T47D (cell line): Measurements from ENCODE around the gene NHEJ1.

Experiments used
- DNase-seq, 2 experiments: peaks; one replicate each; pipeline versions ENCODE4 v3.0.0 to v3.0.0-alpha.2; 2011 to 2012; ENCODE audit warnings: low read depth in 1 of 2, low spot score in 1 of 2
- JUND ChIP-seq: IDR thresholded peaks from 2 replicates; pipeline ENCODE4 v1.6.1; 2012; ENCODE audit warnings: low read depth
- in situ Hi-C: cut with HindIII; loops from 2 replicates; pipeline ENCODE4 v1.10.0; 2016; ENCODE audit warnings: low sequenced_read_pairs, low pct_unique_long_range_greater_than_20kb

Gene NHEJ1

DNA sequence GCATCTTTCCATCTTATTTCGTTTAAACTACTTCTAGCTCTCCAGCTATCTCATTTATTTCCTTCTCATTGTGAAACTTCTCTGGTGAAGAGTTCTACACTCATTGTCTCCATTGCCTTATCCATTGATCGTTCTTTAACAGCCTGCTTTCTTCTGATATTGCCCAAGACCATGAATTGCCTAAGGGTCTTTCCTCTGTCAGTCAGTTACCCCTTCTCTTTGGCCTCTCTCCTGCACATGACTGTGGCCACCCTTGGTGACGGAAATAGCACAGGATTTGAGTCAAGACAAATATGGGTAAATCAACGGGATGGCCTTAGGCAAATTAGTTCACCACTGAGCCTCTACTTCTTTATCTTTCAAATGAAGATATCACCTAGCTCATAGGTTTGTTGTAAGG is 26.6 kb downstream of the NHEJ1 start:
- in situ Hi-C loops = no loop called here
- TF ChIP-seq JUND = no peak
- DNase-seq = no peak

DNA sequence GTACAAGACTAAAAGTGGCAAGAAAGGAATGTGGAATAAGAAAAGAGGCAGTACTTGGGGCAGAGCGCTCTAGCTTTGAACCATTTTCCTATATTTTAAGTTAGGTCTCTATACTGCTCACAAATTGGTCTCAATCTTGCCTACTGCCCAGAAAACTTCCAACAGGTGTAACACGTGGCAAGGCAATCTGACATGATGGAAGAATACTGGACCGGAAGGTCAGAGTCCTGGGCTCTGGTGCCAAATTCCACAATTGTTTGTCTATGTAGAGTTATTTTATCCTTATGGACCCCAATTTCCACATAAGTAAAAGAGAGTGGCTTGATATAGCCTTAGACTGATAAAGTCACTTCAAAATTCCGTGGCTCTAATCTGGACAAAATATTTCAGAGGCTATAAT is 28.9 kb downstream of the NHEJ1 start:
- in situ Hi-C loops = no loop called here
- no peak for DNase-seq
- no peak for TF ChIP-seq JUND

DNA sequence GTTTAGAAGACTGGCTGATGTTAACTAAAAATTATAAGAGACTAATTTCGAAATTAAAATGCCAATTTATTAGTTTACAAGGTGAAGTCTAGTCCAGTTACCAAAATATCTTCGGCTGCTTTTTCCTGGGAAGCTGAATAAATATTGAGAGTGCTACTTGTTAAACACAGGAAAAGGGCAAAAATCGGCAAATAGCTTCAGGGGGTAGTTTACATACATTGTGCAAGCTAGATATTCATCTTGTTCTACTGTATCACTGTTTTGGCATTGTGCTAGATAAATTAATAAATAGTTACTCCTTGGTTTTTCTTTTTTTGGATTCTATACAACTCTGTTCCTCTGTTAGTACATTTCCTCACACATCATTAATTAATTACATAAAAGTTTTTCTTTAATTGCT is 29.3 kb downstream of the NHEJ1 start:
- in situ Hi-C loops = no loop called here
- DNase-seq = peak in 1 of 2 experiments; percentile 43
- no peak for TF ChIP-seq JUND

DNA sequence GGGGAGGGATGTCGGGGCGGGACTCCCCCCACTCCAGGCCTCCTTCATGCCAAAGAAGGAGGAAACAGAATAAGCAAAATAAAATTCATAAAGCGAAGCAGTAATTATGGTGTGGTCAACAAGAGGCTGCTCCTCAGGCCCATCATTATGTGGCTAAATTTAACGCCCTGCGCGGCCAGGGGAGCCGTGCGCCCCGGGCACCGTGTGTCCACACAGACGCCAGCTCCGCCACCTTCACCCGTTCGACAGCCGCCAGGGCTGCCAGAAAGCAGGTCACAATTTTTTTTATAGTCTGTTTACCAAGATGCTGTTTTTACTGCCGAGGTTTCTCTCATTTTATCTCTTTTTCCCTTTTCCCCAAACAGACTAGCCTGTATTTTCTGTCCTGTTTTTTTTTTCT is 31.0 kb downstream of the NHEJ1 start:
- DNase-seq = no peak
- TF ChIP-seq JUND = no peak
- in situ Hi-C loops = no loop called here

DNA sequence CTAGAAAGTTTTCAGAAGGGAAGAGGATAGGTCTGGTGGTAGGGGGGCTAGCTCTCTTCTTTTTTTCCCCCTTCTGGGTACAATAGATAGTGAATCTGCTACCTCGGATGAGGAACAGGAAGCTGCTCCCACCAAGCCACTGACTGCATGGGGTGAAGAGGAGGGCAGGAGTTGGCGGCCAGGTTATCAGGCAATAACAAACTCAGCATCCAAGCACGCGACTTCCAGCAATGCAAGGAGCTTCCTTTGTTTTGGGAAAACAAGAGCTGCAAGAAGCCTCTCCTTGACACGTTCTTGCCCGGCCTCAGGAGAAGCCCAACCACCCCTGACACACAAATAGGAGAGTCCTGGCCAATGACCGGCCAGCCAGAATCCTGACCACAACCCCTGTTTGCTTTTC is 32.2 kb downstream of the NHEJ1 start:
- no peak for TF ChIP-seq JUND
- DNase-seq = no peak
- in situ Hi-C loops = no loop called here

DNA sequence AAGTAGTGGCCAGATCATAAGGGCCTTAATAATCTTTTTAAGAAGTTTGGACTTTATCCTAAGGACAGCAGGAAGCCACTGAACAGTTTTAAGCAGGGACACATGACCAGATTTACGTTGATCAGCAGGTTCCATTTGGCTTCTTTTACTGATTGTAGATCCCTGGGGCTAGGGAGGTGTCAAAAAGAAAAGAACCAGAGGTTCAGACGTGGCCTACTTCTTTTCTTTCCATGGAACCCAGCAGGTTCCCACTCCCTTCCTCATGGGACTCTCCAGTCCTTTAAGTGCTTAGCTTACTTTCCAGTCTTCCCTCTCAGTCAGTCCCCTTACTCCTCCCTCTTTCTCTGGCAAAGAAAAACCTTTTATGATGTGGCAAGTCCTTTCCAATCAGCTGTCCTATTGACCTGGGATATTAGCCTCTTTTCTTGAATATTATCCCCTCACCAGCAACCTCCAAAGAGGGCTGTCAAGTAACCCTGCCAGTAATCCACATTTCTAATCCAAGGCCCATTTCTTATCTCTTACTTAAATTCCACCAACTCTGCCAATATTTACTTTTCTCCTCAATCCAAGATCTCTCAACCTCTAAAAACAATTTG is 33.5 kb downstream of the NHEJ1 start:
- TF ChIP-seq JUND = no peak
- in situ Hi-C loops = no loop called here

DNA sequence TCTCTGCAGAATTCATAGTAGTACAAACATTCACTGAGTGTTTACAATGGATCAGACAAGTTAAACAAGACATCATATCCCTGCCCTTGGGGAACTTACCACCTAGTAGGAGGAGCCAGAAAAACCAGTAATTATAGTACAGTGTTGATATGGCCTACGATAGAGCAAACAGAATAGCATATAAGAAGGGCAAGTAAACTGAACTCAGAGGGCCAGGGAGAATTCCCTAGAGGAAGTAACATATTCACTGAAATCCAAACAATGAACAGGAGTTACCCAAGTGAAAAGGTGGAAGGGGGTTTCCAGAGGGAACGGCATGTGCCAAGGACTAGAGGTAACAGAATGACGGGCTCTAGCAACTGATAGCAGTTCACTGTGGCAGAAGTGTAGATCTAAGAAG is 34.1 kb downstream of the NHEJ1 start:
- DNase-seq = peak; percentile 19 to 72
- in situ Hi-C loops = no loop called here
- 0 out of 2 replicates have a peak, but pooled peaks have one; percentile 39 for TF ChIP-seq JUND

More for the DNA sequence above, 33.5 kb downstream of the NHEJ1 start:
- DNase-seq = no peak

DNA sequence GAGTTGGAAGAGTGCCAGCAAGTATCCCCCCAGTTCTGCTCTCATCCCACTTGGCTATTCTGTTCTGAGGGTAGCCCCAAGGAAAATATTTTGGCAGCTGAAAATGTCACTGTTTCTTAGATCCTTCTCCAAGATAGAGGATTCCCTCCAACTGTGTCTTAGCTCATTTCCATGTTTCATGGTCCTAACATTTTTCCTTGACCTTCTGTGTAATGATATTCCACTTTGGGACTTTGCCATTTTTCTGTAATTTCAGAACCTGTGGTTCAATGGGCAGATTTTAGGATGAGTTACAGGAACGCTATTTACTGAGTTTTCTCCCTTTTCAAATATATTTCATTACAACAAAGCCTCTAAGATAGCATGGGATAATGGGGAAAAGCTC is 34.7 kb downstream of the NHEJ1 start:
- TF ChIP-seq JUND = no peak
- no peak for DNase-seq
- in situ Hi-C loops = no loop called here

DNA sequence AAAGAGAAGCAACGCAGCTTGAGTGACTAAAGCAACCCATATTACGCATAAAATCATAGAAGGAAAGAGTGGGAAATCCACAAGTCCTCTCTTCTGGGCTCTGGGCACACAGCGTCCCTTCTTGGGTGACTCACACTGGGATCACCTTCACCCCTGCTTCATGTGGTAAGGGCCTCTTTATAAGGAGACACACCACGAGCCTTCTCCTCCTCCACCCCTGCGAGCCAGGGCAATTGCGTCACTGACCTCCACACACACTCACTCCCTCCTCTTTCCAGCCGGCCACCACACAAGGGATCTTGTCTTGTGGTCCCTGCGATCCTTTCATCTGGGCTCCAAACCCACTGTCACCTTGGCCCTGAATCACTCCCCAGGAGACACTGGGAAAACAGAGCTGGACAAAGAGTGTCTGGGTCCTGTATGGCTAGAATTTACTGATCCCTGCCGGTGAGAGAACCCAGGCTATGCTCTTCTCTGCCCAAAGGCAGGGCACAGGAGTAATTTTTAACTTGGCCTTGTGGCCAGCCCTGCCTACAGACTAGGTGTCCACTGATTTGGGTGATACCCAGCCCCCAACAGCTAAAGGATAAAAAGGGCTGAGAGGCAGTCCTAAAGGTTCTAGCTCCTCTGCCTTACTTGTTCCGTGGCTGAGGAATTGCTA is 35.3 kb downstream of the NHEJ1 start:
- DNase-seq = no peak
- TF ChIP-seq JUND = no peak
- in situ Hi-C loops = no loop called here

DNA sequence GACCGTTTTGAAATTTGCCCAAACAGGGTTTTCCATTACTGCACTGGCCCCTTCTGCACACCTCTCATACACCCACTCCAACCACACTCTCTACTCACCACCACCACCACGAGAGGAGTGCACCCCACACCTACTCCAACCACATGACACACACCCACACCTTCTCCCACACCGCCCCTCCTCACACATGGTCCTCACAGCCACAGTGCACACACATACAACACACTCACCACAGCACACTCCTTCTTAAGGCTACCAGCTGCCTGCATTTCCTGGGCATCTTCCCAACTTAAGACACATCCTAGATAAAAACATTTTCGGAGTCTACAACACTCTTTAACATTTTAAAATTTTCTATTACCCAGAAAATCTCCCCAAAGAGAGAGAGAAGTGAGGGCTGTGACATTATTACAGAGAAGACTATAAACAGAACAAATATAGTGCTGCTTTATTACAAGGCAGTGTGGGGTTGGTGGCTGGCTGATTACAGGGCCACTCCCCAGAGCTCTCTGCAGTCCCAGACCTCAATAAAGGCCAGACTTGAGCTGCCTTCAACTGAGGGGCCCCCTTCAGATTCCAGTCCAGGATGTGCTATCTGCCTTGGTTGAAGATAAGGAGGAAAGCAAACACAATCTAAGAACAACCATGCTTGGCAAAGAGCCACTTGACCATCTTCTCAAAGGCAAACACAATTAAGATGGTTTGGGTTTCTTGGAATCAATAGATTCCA is 36.1 kb downstream of the NHEJ1 start:
- in situ Hi-C loops = no loop called here
- TF ChIP-seq JUND = no peak
- no peak for DNase-seq

DNA sequence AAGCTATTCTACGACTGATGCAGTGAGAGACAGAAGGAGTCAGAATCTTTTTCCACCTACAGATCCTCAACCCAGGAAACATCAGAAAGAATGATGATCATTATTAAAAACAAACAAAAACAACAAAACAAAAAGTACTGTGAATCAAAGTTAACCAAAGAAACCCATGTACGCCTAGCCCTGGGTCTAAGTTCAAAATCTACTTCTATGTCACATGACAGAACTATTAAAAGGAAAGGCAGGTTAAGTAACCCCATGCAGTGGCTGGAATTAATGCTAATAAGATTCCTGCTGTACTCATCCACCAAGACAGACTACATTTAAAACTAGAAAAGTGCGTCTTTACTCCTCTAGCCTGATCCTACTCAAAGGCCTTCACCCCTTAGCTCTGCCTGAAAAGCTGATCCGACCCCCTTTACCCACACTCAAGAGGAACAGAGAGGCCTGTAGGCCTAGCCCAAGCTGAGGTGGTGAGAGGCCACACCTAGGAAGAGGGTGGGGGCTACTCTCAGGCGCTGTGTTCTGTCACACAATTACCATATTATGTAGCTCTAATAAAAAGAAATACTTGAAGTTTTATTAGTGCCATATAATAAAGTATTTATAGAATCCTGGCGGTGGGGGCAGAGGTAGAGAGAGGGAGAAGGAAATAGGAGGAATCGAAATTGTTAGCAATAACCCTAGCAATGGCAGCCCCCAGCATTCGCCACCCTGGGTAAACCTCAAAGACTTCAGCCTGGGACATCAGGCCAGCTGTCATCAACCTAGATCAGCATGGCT is 37.1 kb downstream of the NHEJ1 start:
- DNase-seq = no peak
- in situ Hi-C loops = no loop called here
- no peak for TF ChIP-seq JUND

DNA sequence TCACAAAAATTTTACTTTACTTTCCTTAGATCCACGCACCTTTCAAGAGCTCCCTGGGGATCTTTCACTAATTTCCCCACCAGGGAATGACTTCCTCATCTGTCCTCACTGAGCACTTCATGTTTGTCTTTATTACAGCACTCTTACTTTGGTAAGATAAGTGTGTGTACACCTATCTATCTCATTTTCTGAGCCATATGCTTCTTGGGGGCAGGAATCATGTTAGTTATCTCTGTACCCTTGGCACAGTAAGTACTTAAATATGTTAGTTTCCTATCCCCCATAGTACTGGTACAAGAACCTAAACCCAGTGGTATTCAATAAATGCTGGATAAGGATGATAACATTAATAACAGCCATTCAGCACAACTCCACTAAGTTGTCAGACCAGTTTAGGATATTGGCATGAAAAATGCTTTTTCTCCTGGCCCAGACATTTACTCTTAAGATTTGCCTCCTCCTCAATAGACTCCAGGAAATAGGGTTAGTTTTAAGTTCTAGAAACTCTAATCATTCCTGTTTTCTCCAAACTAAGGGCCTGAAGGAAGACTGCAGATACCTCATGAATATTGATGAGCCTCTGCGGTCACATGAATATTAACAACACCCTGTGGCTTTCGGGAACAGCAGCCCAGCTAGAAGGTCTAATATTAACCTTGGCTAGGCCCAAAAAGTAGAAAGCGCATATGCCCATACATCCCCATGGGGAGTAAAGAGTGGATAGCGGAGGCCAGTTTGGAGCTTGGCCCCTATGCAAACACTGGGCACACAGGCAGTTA is 38.2 kb downstream of the NHEJ1 start:
- DNase-seq = peak in 1 of 2 experiments; percentile 30
- no peak for TF ChIP-seq JUND
- in situ Hi-C loops = no loop called here
